GM20000 (cell line): ENCODE data around the gene INTS3.

Experiments used
- DNase-seq: peaks from one replicate; pipeline ENCODE4 v3.0.0; 2012; ENCODE audit warnings: low spot score
- CTCF ChIP-seq: IDR thresholded peaks from 2 replicates; pipeline ENCODE4 v1.5.1; 2012; ENCODE audit warnings: mild to moderate bottlenecking, control low read depth; ENCODE audit errors: extremely low read depth, missing control alignments

The INTS3 gene

GRCh38 chr1:153750026-153750995 lies 22.5 kb downstream of the INTS3 start:
- DNase-seq: no peak
- TF ChIP-seq CTCF: no peak

- no peak for TF ChIP-seq CTCF
- no peak for DNase-seq
Observed at GRCh38 chr1:153752072-153752471, 24.2 kb downstream of the INTS3 start.

- DNase-seq: no peak
- TF ChIP-seq CTCF: no peak
Observed at GRCh38 chr1:153752571-153753195, 24.8 kb downstream of the INTS3 start.

- TF ChIP-seq CTCF: no peak
- no peak for DNase-seq
Observed at GRCh38 chr1:153754266-153754665, 26.4 kb downstream of the INTS3 start.

- DNase-seq: no peak
- no peak for TF ChIP-seq CTCF
Observed at GRCh38 chr1:153760440-153760839, 32.6 kb downstream of the INTS3 start.

- no peak for TF ChIP-seq CTCF
- DNase-seq: no peak
Observed at GRCh38 chr1:153763365-153764225, 35.7 kb downstream of the INTS3 start.
